ENCODE measurements around the gene AK8.
A peak's percentile ranks its signal among the peaks of the same experiment; 100 is the strongest.

Gene AK8

DNA sequence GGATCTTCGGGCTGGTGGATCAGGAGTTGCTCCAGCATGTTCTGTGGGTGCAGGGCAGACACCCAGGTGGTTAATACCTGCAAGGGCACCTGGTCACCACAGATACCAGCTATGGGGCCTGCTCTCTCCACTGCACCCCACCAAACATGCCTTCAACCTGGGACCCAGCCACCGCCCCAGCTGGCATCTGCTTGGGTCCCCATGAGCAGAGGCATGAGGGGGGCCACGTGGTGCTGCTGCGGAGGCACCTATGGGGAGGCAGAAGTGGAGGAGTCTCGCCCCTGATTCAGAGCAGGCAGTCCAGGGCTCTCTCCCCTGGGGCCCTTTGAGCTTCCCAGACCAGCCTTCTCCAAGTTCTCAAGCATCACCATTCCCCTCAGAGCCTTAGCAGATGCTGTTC is 2.9 kb downstream of the AK8 start:
- no peak overlapping the region for H2BK12ac ChIP-seq (ENCODE audit: low read length in 2 of 2)
- H3K9me3 ChIP-seq (ENCODE audit: control insufficient read depth, low read length): no peaks in the 10 kb centered on the region
- H3K27ac ChIP-seq (ENCODE audit: low read length, poor library complexity, severe bottlenecking): no peak overlapping the region
- no peak overlapping the region for H4K91ac ChIP-seq (ENCODE audit: low read length)
- no peak overlapping the region for H2BK15ac ChIP-seq (ENCODE audit: low read depth, poor library complexity, severe bottlenecking)
- H3K79me1 ChIP-seq (replicated peaks; ENCODE audit: low read length, poor library complexity, severe bottlenecking): peaks cover 4% of the 10 kb centered on the region
- H4K8ac ChIP-seq (ENCODE audit: low read length): no peak overlapping the region
- H3K9ac ChIP-seq (ENCODE audit: low read length): no peak overlapping the region
- H2AK5ac ChIP-seq (ENCODE audit: low read length, severe bottlenecking): no peak overlapping the region
- H3K18ac ChIP-seq (ENCODE audit: low read depth in 1 of 2, low read length in 2 of 2): no peak overlapping the region
- H2AFZ ChIP-seq (ENCODE audit: low read depth, low read length): no peak overlapping the region
- DNase-seq: no peak
- no peaks in the 10 kb centered on the region for H3K36me3 ChIP-seq (ENCODE audit: control insufficient read depth in 1 of 2, insufficient read depth in 2 of 2, low read depth in 1 of 2, low read length in 2 of 2)
- H2BK120ac ChIP-seq (ENCODE audit: low read depth, low read length): no peak overlapping the region
- no peak overlapping the region for H3K4me3 ChIP-seq (ENCODE audit: insufficient read depth in 1 of 2, low read depth in 1 of 2, low read length in 2 of 2)
- 63% methylated on average over 4 of the region's 5 CpGs for WGBS
- H2BK5ac ChIP-seq (ENCODE audit: low read depth, low read length, poor library complexity, severe bottlenecking): no peak overlapping the region
- H3K4me1 ChIP-seq (ENCODE audit: control insufficient read depth, insufficient read depth, low read depth, low read length): peaks cover 11% of the 10 kb centered on the region
- H3K23ac ChIP-seq (ENCODE audit: low read length in 2 of 2): no peak overlapping the region
- no peak overlapping the region for H3K14ac ChIP-seq (ENCODE audit: low read length in 2 of 2)
- H3K4me2 ChIP-seq (ENCODE audit: low read length, poor library complexity, severe bottlenecking): no peak overlapping the region
- H3K4ac ChIP-seq (ENCODE audit: low read depth in 1 of 2, low read length in 2 of 2): no peak overlapping the region
- peaks cover 3 to 37% of the 10 kb centered on the region in 2 experiments for H3K27me3 ChIP-seq (ENCODE audit: control insufficient read depth in 1 of 2, insufficient read depth in 1 of 2, low read length in 2 of 2)

DNA sequence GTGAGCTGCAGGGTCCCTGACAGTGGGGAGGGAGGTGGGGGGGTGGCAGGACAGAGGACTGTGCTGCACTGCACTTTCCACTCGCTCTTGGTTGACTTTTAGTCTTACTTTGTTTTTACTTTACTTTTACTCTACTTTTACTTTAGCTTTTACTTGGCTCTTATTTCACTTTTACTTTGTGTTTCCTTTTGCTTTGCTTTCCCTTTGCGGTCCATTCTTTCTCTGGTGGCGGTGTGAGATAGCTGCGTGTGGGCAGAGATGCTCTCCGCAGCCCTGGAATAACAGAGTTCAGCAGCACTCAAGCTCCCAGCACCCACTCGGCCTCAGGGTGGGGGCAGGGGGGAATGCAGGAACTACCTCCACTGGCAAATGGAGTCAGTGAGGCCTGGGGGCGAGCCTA is 4.7 kb downstream of the AK8 start:
- H2BK5ac ChIP-seq (ENCODE audit: low read depth, low read length, poor library complexity, severe bottlenecking): no peak overlapping the region
- no peak overlapping the region for H3K18ac ChIP-seq (ENCODE audit: low read depth in 1 of 2, low read length in 2 of 2)
- no peak overlapping the region for H4K8ac ChIP-seq (ENCODE audit: low read length)
- no peak overlapping the region for H2BK15ac ChIP-seq (ENCODE audit: low read depth, poor library complexity, severe bottlenecking)
- WGBS: 82% methylated on average over 6 of the region's 7 CpGs
- no peak overlapping the region for H3K4me2 ChIP-seq (ENCODE audit: low read length, poor library complexity, severe bottlenecking)
- H3K14ac ChIP-seq (ENCODE audit: low read length in 2 of 2): no peak overlapping the region
- no peak overlapping the region for H4K91ac ChIP-seq (ENCODE audit: low read length)
- H3K27me3 ChIP-seq (ENCODE audit: control insufficient read depth in 1 of 2, insufficient read depth in 1 of 2, low read length in 2 of 2): peaks cover 3 to 37% of the 10 kb centered on the region in 2 experiments
- H3K4ac ChIP-seq (ENCODE audit: low read depth in 1 of 2, low read length in 2 of 2): no peak overlapping the region
- H2BK12ac ChIP-seq (ENCODE audit: low read length in 2 of 2): no peak overlapping the region
- no peak overlapping the region for H2AK5ac ChIP-seq (ENCODE audit: low read length, severe bottlenecking)
- H3K23ac ChIP-seq (ENCODE audit: low read length in 2 of 2): no peak overlapping the region
- peaks cover 8% of the 10 kb centered on the region for H3K4me1 ChIP-seq (ENCODE audit: control insufficient read depth, insufficient read depth, low read depth, low read length)
- H3K79me1 ChIP-seq (replicated peaks; ENCODE audit: low read length, poor library complexity, severe bottlenecking): peaks cover 4% of the 10 kb centered on the region
- H3K9ac ChIP-seq (ENCODE audit: low read length): no peak overlapping the region
- no peak for DNase-seq
- no peaks in the 10 kb centered on the region for H3K36me3 ChIP-seq (ENCODE audit: control insufficient read depth in 1 of 2, insufficient read depth in 2 of 2, low read depth in 1 of 2, low read length in 2 of 2)
- no peaks in the 10 kb centered on the region for H3K9me3 ChIP-seq (ENCODE audit: control insufficient read depth, low read length)
- H2AFZ ChIP-seq (ENCODE audit: low read depth, low read length): no peak overlapping the region
- no peak overlapping the region for H2BK120ac ChIP-seq (ENCODE audit: low read depth, low read length)
- H3K27ac ChIP-seq (ENCODE audit: low read length, poor library complexity, severe bottlenecking): no peak overlapping the region
- H3K4me3 ChIP-seq (ENCODE audit: insufficient read depth in 1 of 2, low read depth in 1 of 2, low read length in 2 of 2): no peak overlapping the region

DNA sequence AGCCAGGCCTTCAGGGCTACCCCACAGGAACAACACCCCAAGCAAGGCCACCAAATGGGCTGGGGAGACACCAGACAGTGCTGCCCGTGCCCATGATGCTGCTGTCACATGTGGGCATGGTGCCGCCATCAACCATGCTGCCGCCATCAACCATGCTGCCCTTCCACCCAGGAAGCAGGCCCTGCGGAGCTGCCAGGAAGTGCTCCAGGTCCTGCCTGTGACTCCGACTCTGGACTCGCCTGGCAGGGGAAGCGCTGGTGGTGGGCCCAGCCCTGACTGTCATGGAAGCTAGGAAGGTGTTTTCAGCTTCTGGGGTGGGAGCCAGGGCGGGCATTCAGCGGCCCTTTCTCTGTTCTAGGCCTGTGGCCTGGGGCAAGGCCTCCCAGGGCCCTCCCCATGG is 8.8 kb downstream of the AK8 start:
- Histone ChIP-seq H4K91ac (ENCODE audit: low read length) (no peak overlapping the region), H3K79me1 (replicated peaks; ENCODE audit: low read length, poor library complexity, severe bottlenecking) (no peaks in the 10 kb centered on the region), H3K27me3 (ENCODE audit: control insufficient read depth in 1 of 2, insufficient read depth in 1 of 2, low read length in 2 of 2) (peaks cover 9 to 35% of the 10 kb centered on the region in 2 experiments), H2AK5ac (ENCODE audit: low read length, severe bottlenecking) (no peak overlapping the region), H2BK120ac (ENCODE audit: low read depth, low read length) (no peak overlapping the region), H3K4me2 (ENCODE audit: low read length, poor library complexity, severe bottlenecking) (no peak overlapping the region), H4K8ac (ENCODE audit: low read length) (no peak overlapping the region), H3K18ac (ENCODE audit: low read depth in 1 of 2, low read length in 2 of 2) (no peak overlapping the region), H3K14ac (ENCODE audit: low read length in 2 of 2) (peak overlapping the region in 1 of 2 experiments; percentile 62), H2BK5ac (ENCODE audit: low read depth, low read length, poor library complexity, severe bottlenecking) (no peak overlapping the region), H3K4ac (ENCODE audit: low read depth in 1 of 2, low read length in 2 of 2) (no peak overlapping the region), H3K9me3 (ENCODE audit: control insufficient read depth, low read length) (no peaks in the 10 kb centered on the region), H3K27ac (ENCODE audit: low read length, poor library complexity, severe bottlenecking) (no peak overlapping the region), H3K9ac (ENCODE audit: low read length) (no peak overlapping the region), H3K23ac (ENCODE audit: low read length in 2 of 2) (no peak overlapping the region), H3K4me1 (ENCODE audit: control insufficient read depth, insufficient read depth, low read depth, low read length) (no peaks in the 10 kb centered on the region), H3K36me3 (ENCODE audit: control insufficient read depth in 1 of 2, insufficient read depth in 2 of 2, low read depth in 1 of 2, low read length in 2 of 2) (no peaks in the 10 kb centered on the region), H2BK15ac (ENCODE audit: low read depth, poor library complexity, severe bottlenecking) (no peak overlapping the region), H2BK12ac (ENCODE audit: low read length in 2 of 2) (no peak overlapping the region), H2AFZ (ENCODE audit: low read depth, low read length) (no peak overlapping the region), H3K4me3 (ENCODE audit: insufficient read depth in 1 of 2, low read depth in 1 of 2, low read length in 2 of 2) (no peak overlapping the region)
- 85% methylated on average over 9 of the region's 9 CpGs for WGBS
- DNase-seq: no peak

DNA sequence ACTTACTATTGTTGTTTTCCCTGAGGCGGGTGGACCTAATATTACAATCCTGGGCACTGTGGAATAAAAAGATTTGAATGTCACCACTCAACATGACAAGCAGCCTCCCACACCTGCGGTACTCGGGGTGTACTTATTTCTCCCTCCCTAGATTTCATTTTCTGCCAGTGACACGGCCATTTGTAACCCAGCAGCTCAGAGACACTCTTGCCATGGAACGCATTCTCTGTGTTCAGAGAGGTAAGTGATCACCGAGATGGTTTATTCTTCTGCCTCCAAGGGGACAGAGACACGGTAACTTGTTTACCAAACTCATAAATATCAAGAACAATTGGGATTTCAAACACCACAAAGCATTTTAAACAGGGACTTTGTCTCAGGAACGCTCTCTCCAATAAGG is 11.2 kb downstream of the AK8 start:
- Histone ChIP-seq H2BK5ac (ENCODE audit: low read depth, low read length, poor library complexity, severe bottlenecking) (no peak overlapping the region), H3K36me3 (ENCODE audit: control insufficient read depth in 1 of 2, insufficient read depth in 2 of 2, low read depth in 1 of 2, low read length in 2 of 2) (no peaks in the 10 kb centered on the region), H4K91ac (ENCODE audit: low read length) (no peak overlapping the region), H3K18ac (ENCODE audit: low read depth in 1 of 2, low read length in 2 of 2) (no peak overlapping the region), H2AFZ (ENCODE audit: low read depth, low read length) (no peak overlapping the region), H3K9ac (ENCODE audit: low read length) (no peak overlapping the region), H2BK120ac (ENCODE audit: low read depth, low read length) (no peak overlapping the region), H2AK5ac (ENCODE audit: low read length, severe bottlenecking) (no peak overlapping the region), H3K27me3 (ENCODE audit: control insufficient read depth in 1 of 2, insufficient read depth in 1 of 2, low read length in 2 of 2) (peaks cover 11 to 35% of the 10 kb centered on the region in 2 experiments), H3K4me1 (ENCODE audit: control insufficient read depth, insufficient read depth, low read depth, low read length) (no peaks in the 10 kb centered on the region), H3K79me1 (replicated peaks; ENCODE audit: low read length, poor library complexity, severe bottlenecking) (no peaks in the 10 kb centered on the region), H4K8ac (ENCODE audit: low read length) (no peak overlapping the region), H3K27ac (ENCODE audit: low read length, poor library complexity, severe bottlenecking) (no peak overlapping the region), H3K9me3 (ENCODE audit: control insufficient read depth, low read length) (no peaks in the 10 kb centered on the region), H3K4ac (ENCODE audit: low read depth in 1 of 2, low read length in 2 of 2) (no peak overlapping the region), H3K4me2 (ENCODE audit: low read length, poor library complexity, severe bottlenecking) (no peak overlapping the region), H3K14ac (ENCODE audit: low read length in 2 of 2) (no peak overlapping the region), H3K4me3 (ENCODE audit: insufficient read depth in 1 of 2, low read depth in 1 of 2, low read length in 2 of 2) (no peak overlapping the region), H2BK15ac (ENCODE audit: low read depth, poor library complexity, severe bottlenecking) (no peak overlapping the region), H3K23ac (ENCODE audit: low read length in 2 of 2) (no peak overlapping the region), H2BK12ac (ENCODE audit: low read length in 2 of 2) (no peak overlapping the region)
- WGBS: 83% methylated on average over 8 of the region's 8 CpGs
- DNase-seq: no peak
